Naive thymus-derived CD4-positive, alpha-beta T cell (primary cell): ENCODE data around the gene NSUN6. TPM values are rescaled to one million over a fixed set of nuclear protein-coding genes. Genes with fewer than 3 reads are reported as not detected.

Experiments used
- ATAC-seq: fragments of 150-1000 bp; cut with Tn5 transposase; 2 replicates; pipeline ENCODE4 v1.10.0; 2021; ENCODE audit warnings: mild to moderate bottlenecking, moderate library complexity
- CTCF ChIA-PET: fragments of 350-600 bp; sonication (Branson Sonifier 250); formaldehyde crosslinking; loops from one replicate; lab custom pipeline; 2021; ENCODE audit warnings: antibody characterized with exemption; lab: Charles Lee
- POLR2A ChIA-PET: fragments of 350-600 bp; sonication (Branson Sonifier 250); formaldehyde crosslinking; loops from one replicate; lab custom pipeline; 2021; ENCODE audit warnings: antibody characterized with exemption, inconsistent platforms; lab: Charles Lee
- DNase-seq, 9 donors: peaks; one replicate each; pipeline versions ENCODE4 v3.0.0 to v3.0.0-alpha.2; 2020 to 2022; ENCODE audit warnings: mixed read lengths in 1 of 9
- H3K27ac ChIP-seq: one replicate; pipeline ENCODE4 v1.7.0; 2013; ENCODE audit warnings: mild to moderate bottlenecking, low read depth, low read length, moderate library complexity
- H3K27me3 ChIP-seq, 2 donors: one replicate each; pipeline ENCODE4 v1.7.0; 2013; ENCODE audit warnings: low read length in 2 of 2, mild to moderate bottlenecking in 2 of 2, moderate library complexity in 2 of 2; ENCODE audit not compliant: control insufficient read depth in 2 of 2, insufficient read depth in 2 of 2
- H3K36me3 ChIP-seq, 3 experiments: 1 replicate in 2 of 3; 2 replicates in 1 of 3; pipeline ENCODE4 v1.7.0; 2013; ENCODE audit warnings: low read length in 3 of 3, mild to moderate bottlenecking in 3 of 3, moderate library complexity in 1 of 3; ENCODE audit not compliant: insufficient read depth in 3 of 3, control insufficient read depth in 2 of 3
- H3K4me1 ChIP-seq, 2 donors: one replicate each; pipeline ENCODE4 v1.7.0; 2013; ENCODE audit warnings: low read length in 2 of 2, mild to moderate bottlenecking in 2 of 2, moderate library complexity in 1 of 2; ENCODE audit not compliant: control insufficient read depth in 2 of 2, insufficient read depth in 2 of 2
- H3K4me3 ChIP-seq: 2 replicates; pipeline ENCODE4 v1.7.0; 2013; ENCODE audit warnings: mild to moderate bottlenecking, low read length
- H3K9me3 ChIP-seq, 3 experiments: 1 replicate in 2 of 3; 2 replicates in 1 of 3; pipeline ENCODE4 v1.7.0; 2013; ENCODE audit warnings: low read length in 3 of 3; ENCODE audit not compliant: control insufficient read depth in 2 of 3
- H3K27ac Mint-ChIP-seq, 9 donors: one replicate each; pipeline ENCODE4 v1.8.0; 2020 to 2022; ENCODE audit warnings: mixed read lengths in 9 of 9, mild to moderate bottlenecking in 8 of 9, moderate library complexity in 5 of 9, inconsistent platforms in 2 of 9
- H3K27me3 Mint-ChIP-seq, 5 donors: one replicate each; pipeline ENCODE4 v1.8.0; 2021 to 2022; ENCODE audit warnings: mixed read lengths in 5 of 5, mild to moderate bottlenecking in 1 of 5
- H3K36me3 Mint-ChIP-seq, 5 donors: one replicate each; pipeline ENCODE4 v1.8.0; 2020 to 2022; ENCODE audit warnings: mixed read lengths in 5 of 5, mild to moderate bottlenecking in 3 of 5, inconsistent platforms in 1 of 5
- H3K4me1 Mint-ChIP-seq, 7 donors: one replicate each; pipeline ENCODE4 v1.8.0; 2020 to 2022; ENCODE audit warnings: mixed read lengths in 7 of 7, mild to moderate bottlenecking in 3 of 7, inconsistent platforms in 1 of 7
- H3K4me3 Mint-ChIP-seq, 10 donors: one replicate each; pipeline ENCODE4 v1.8.0; 2020 to 2022; ENCODE audit warnings: mild to moderate bottlenecking in 10 of 10, mixed read lengths in 10 of 10, moderate library complexity in 6 of 10, inconsistent platforms in 2 of 10
- H3K9me3 Mint-ChIP-seq, 11 donors: one replicate each; pipeline ENCODE4 v1.8.0; 2020 to 2022; ENCODE audit warnings: mixed read lengths in 11 of 11, mild to moderate bottlenecking in 4 of 11, inconsistent platforms in 1 of 11, moderate library complexity in 1 of 11
- intact Hi-C, 2 donors: fragments of 100-400 bp; cut with micrococcal nuclease; formaldehyde crosslinking; loops; one replicate each; pipeline ENCODE4 v1.15.1; 2023
- polyA plus RNA-seq, 2 donors: library from polyadenylated mRNA; unstranded; fragments of 300-500 nt; fragmentation: Illumina TruSeq; gene quantifications; one replicate each; pipeline ENCODE4 v1.2.3, GENCODE V29; 2021
- total RNA-seq, 6 experiments: library from RNA in 5 of 6; stranded (reverse) in 5 of 6; gene quantifications; 1 replicate in 5 of 6; 2 replicates in 1 of 6; pipeline ENCODE4 v1.2.3 and lab custom pipeline; 2021 to 2026

Gene NSUN6
- total and polyA plus RNA-seq, 7 experiments from 2014 or later = 9.9 to 51.8 (median 21.9) TPM

- H3K36me3 ChIP-seq = peaks cover 0 to 5% (median 0%) of the 10 kb centered on the region in 3 experiments
- peak overlapping the region in 1 of 9 donors; percentile 71 for H3K27ac Mint-ChIP-seq
- no peak overlapping the region for H3K27ac ChIP-seq
- ChIA-PET CTCF (interaction anchor here (0.7 to 1.1 kb wide), 2 partner anchors 29 to 1200 kb away, joined by 3 to 5 read pairs; no protein-coding TSS in a partner anchor), POLR2A (no interaction called here)
- DNase-seq (no peak), ATAC-seq (no peak)
- no peaks in the 10 kb centered on the region for H3K9me3 ChIP-seq
- H3K4me3 Mint-ChIP-seq = no peak overlapping the region
- H3K4me1 Mint-ChIP-seq = peaks cover 0 to 10% (median 0%) of the 10 kb centered on the region in 7 donors
- H3K36me3 Mint-ChIP-seq = peaks cover 7 to 59% (median 27%) of the 10 kb centered on the region in 5 donors
- H3K4me1 ChIP-seq = no peaks in the 10 kb centered on the region
- no peak overlapping the region for H3K4me3 ChIP-seq
- intact Hi-C loops = no loop called here
- H3K27me3 Mint-ChIP-seq = no peaks in the 10 kb centered on the region
- H3K27me3 ChIP-seq = no peaks in the 10 kb centered on the region
- H3K9me3 Mint-ChIP-seq = no peaks in the 10 kb centered on the region
Measured at GRCh38 chr10:18619016-18619415, 32.4 kb downstream of the NSUN6 start.

- Mint-ChIP-seq H3K27me3 (no peaks in the 10 kb centered on the region), H3K36me3 (peaks cover 14 to 61% (median 28%) of the 10 kb centered on the region in 5 donors), H3K9me3 (no peaks in the 10 kb centered on the region), H3K27ac (no peak overlapping the region), H3K4me1 (peaks cover 0 to 7% (median 0%) of the 10 kb centered on the region in 7 donors), H3K4me3 (no peak overlapping the region)
- no peaks in the 10 kb centered on the region for H3K27me3 ChIP-seq
- ATAC-seq (no peak), DNase-seq (no peak)
- ChIA-PET CTCF (interaction anchor here (0.5 kb wide), 1 partner anchor 118 kb away, joined by 4 read pairs; no protein-coding TSS in a partner anchor), POLR2A (no interaction called here)
- no peaks in the 10 kb centered on the region for H3K9me3 ChIP-seq
- intact Hi-C loops = no loop called here
- peaks cover 0 to 18% (median 3%) of the 10 kb centered on the region in 3 experiments for H3K36me3 ChIP-seq
- H3K4me1 ChIP-seq = no peaks in the 10 kb centered on the region
- H3K27ac ChIP-seq = no peak overlapping the region
- H3K4me3 ChIP-seq = no peak overlapping the region
Measured at GRCh38 chr10:18616337-18616736, 35.0 kb downstream of the NSUN6 start.

GRCh38 chr10:18615618-18616017, 35.8 kb downstream of the NSUN6 start:
- intact Hi-C loops = no loop called here
- Histone ChIP-seq H3K27ac (no peak overlapping the region), H3K4me3 (no peak overlapping the region), H3K9me3 (no peaks in the 10 kb centered on the region), H3K4me1 (no peaks in the 10 kb centered on the region), H3K36me3 (peaks cover 0 to 18% (median 3%) of the 10 kb centered on the region in 3 experiments), H3K27me3 (no peaks in the 10 kb centered on the region)
- H3K27me3 Mint-ChIP-seq = no peaks in the 10 kb centered on the region
- H3K36me3 Mint-ChIP-seq = peaks cover 12 to 60% (median 28%) of the 10 kb centered on the region in 5 donors
- no peak for ATAC-seq
- no peak overlapping the region for H3K27ac Mint-ChIP-seq
- ChIA-PET POLR2A (no interaction called here), CTCF (no interaction called here)
- peaks cover 0 to 7% (median 0%) of the 10 kb centered on the region in 7 donors for H3K4me1 Mint-ChIP-seq
- no peaks in the 10 kb centered on the region for H3K9me3 Mint-ChIP-seq
- no peak overlapping the region for H3K4me3 Mint-ChIP-seq
- DNase-seq = no peak

GRCh38 chr10:18611168-18611567, 40.2 kb downstream of the NSUN6 start:
- peaks cover 0 to 6% (median 0%) of the 10 kb centered on the region in 7 donors for H3K4me1 Mint-ChIP-seq
- no peaks in the 10 kb centered on the region for H3K27me3 Mint-ChIP-seq
- ChIA-PET CTCF (no interaction called here), POLR2A (no interaction called here)
- Histone ChIP-seq H3K27ac (no peak overlapping the region), H3K27me3 (no peaks in the 10 kb centered on the region), H3K4me3 (no peak overlapping the region), H3K4me1 (no peaks in the 10 kb centered on the region), H3K36me3 (peaks cover 0 to 20% (median 3%) of the 10 kb centered on the region in 3 experiments), H3K9me3 (no peaks in the 10 kb centered on the region)
- H3K36me3 Mint-ChIP-seq = peaks cover 11 to 56% (median 23%) of the 10 kb centered on the region in 5 donors
- H3K9me3 Mint-ChIP-seq = no peaks in the 10 kb centered on the region
- ATAC-seq (no peak), DNase-seq (no peak)
- H3K4me3 Mint-ChIP-seq = no peak overlapping the region
- no peak overlapping the region for H3K27ac Mint-ChIP-seq
- intact Hi-C loops = no loop called here

- H3K27ac ChIP-seq = no peak overlapping the region
- no peak for ATAC-seq
- Mint-ChIP-seq H3K9me3 (no peaks in the 10 kb centered on the region), H3K4me1 (peaks cover 0 to 6% (median 0%) of the 10 kb centered on the region in 7 donors), H3K36me3 (peaks cover 14 to 56% (median 27%) of the 10 kb centered on the region in 5 donors), H3K4me3 (no peak overlapping the region), H3K27me3 (no peaks in the 10 kb centered on the region), H3K27ac (peak overlapping the region in 1 of 9 donors; percentile 45)
- no peak for DNase-seq
- peaks cover 0 to 23% (median 3%) of the 10 kb centered on the region in 3 experiments for H3K36me3 ChIP-seq
- intact Hi-C loops = no loop called here
- ChIA-PET CTCF (no interaction called here), POLR2A (no interaction called here)
- no peaks in the 10 kb centered on the region for H3K9me3 ChIP-seq
- H3K4me3 ChIP-seq = no peak overlapping the region
- no peaks in the 10 kb centered on the region for H3K4me1 ChIP-seq
- H3K27me3 ChIP-seq = no peaks in the 10 kb centered on the region
Measured at GRCh38 chr10:18610517-18610916, 40.9 kb downstream of the NSUN6 start.

- no peaks in the 10 kb centered on the region for H3K27me3 Mint-ChIP-seq
- no peaks in the 10 kb centered on the region for H3K4me1 ChIP-seq
- H3K27ac ChIP-seq = no peak overlapping the region
- H3K27ac Mint-ChIP-seq = no peak overlapping the region
- H3K27me3 ChIP-seq = no peaks in the 10 kb centered on the region
- CTCF ChIA-PET = no interaction called here
- intact Hi-C loops = no loop called here
- POLR2A ChIA-PET = no interaction called here
- H3K9me3 ChIP-seq = no peaks in the 10 kb centered on the region
- no peak overlapping the region for H3K4me3 ChIP-seq
- ATAC-seq (no peak), DNase-seq (no peak)
- H3K4me3 Mint-ChIP-seq = no peak overlapping the region
- H3K4me1 Mint-ChIP-seq = peaks cover 0 to 6% (median 0%) of the 10 kb centered on the region in 7 donors
- H3K9me3 Mint-ChIP-seq = no peaks in the 10 kb centered on the region
- peaks cover 18 to 56% (median 28%) of the 10 kb centered on the region in 5 donors for H3K36me3 Mint-ChIP-seq
- peaks cover 0 to 22% (median 3%) of the 10 kb centered on the region in 3 experiments for H3K36me3 ChIP-seq
Measured at GRCh38 chr10:18608596-18608995, 42.8 kb downstream of the NSUN6 start.
